ENCODE measurements around the gene AKIRIN1.

- no peak for TF ChIP-seq CTCF (IDR thresholded peaks at IDR 0.05)
- TF ChIP-seq POLR2A (IDR thresholded peaks at IDR 0.05): no peak
These were observed 26.2 kb downstream of the AKIRIN1 start for GRCh38 chr1:39017266-39017665.
